H1 (cell line): ENCODE measurements around the gene SPINDOC. TPM values are rescaled to one million over a fixed set of nuclear protein-coding genes. Genes with fewer than 3 reads are reported as not detected.

Experiments used
- ASH2L ChIP-seq: fragments of 200-600, 300-600 bp; sonication (generic); IDR thresholded peaks from one replicate; pipeline ENCODE4 v1.7.1; 2017; ENCODE audit warnings: low read length
- ATF2 ChIP-seq: IDR thresholded peaks from 2 replicates; pipeline ENCODE4 v1.6.1; 2012; ENCODE audit warnings: low read length, inconsistent platforms
- BRCA1 ChIP-seq: IDR thresholded peaks from 2 replicates; pipeline ENCODE4 v1.6.1; 2012; ENCODE audit warnings: low read depth, low read length, improper control_type of control experiment
- FOSL1 ChIP-seq: IDR thresholded peaks from 2 replicates; pipeline ENCODE4 v1.6.1; 2011; ENCODE audit warnings: mild to moderate bottlenecking, low read depth, low read length, moderate library complexity; ENCODE audit not compliant: insufficient read depth
- KDM1A ChIP-seq: fragments of 200-600, 300-600 bp; sonication (generic); IDR thresholded peaks from 2 replicates; pipeline ENCODE4 v1.7.1; 2016; ENCODE audit warnings: mild to moderate bottlenecking, low read length, borderline replicate concordance
- polyA plus RNA-seq, 7 experiments: library from polyadenylated mRNA; depleted of rRNA in 3 of 7; stranded (reverse) in 5 of 7; unstranded in 2 of 7; fragments of >200 nt in 5 of 7; fragments of 200-250 nt in 2 of 7; gene quantifications; 1 replicate in 5 of 7; 2 replicates in 1 of 7; 4 replicates in 1 of 7; pipeline versions ENCODE4 v1.2.1 to v1.2.3, GENCODE V29; 2011 to 2013; ENCODE audit warnings: missing spikeins in 2 of 7, mixed read lengths in 2 of 7
- total RNA-seq: library from RNA; stranded (reverse); fragmentation: NEBNext Ultra II Directional; extraction: Animal tissue kit (Norgen Biotek cat#: 25700); gene quantifications from 2 replicates; pipeline ENCODE4 v1.2.1, GENCODE V29; 2021

The SPINDOC gene
- total and polyA plus RNA-seq, 2 of the 8 experiments (the other 6 are each of a cell fraction or from before 2014, with no cell fraction given), result 78.7 to 99.7 TPM

GRCh38 chr11:63829823-63830489 lies 16.7 kb downstream of the SPINDOC start (continued):
- TF ChIP-seq ATF2 (no peak), FOSL1 (no peak), ASH2L (no peak), BRCA1 (no peak), KDM1A (no peak)
